Activated CD4-positive, alpha-beta T cell treated with anti-CD3 and anti-CD28 coated beads, Interleukin-2, amount 10 ng/mL, durations not matched to agents 24 days and 14 days (primary cell): Measurements from ENCODE around the gene FAM193A. TPM values are rescaled to one million over a fixed set of nuclear protein-coding genes. Genes with fewer than 3 reads are reported as not detected.

ENCODE experiments used
- DNase-seq: peaks from one replicate; pipeline ENCODE4 v3.0.0; 2022
- H3K27ac Mint-ChIP-seq: one replicate; pipeline ENCODE4 v1.8.0; 2022; ENCODE audit warnings: mild to moderate bottlenecking, mixed read lengths
- H3K27me3 Mint-ChIP-seq: one replicate; pipeline ENCODE4 v1.8.0; 2022; ENCODE audit warnings: mixed read lengths
- H3K36me3 Mint-ChIP-seq: one replicate; pipeline ENCODE4 v1.8.0; 2022; ENCODE audit warnings: low read depth, mild to moderate bottlenecking, mixed read lengths
- H3K4me1 Mint-ChIP-seq: one replicate; pipeline ENCODE4 v1.8.0; 2021; ENCODE audit warnings: mixed read lengths
- H3K4me3 Mint-ChIP-seq: one replicate; pipeline ENCODE4 v1.8.0; 2022; ENCODE audit warnings: mild to moderate bottlenecking, moderate library complexity, mixed read lengths
- H3K9me3 Mint-ChIP-seq: one replicate; pipeline ENCODE4 v1.8.0; 2021; ENCODE audit warnings: mixed read lengths
- intact Hi-C: fragments of 100-400 bp; cut with micrococcal nuclease; formaldehyde crosslinking; loops from one replicate; pipeline ENCODE4 v1.15.1; 2023
- total RNA-seq: library from RNA; stranded (reverse); gene quantifications from 2 replicates; pipeline ENCODE4 v1.2.3, GENCODE V29; 2022

Gene FAM193A, protein sequence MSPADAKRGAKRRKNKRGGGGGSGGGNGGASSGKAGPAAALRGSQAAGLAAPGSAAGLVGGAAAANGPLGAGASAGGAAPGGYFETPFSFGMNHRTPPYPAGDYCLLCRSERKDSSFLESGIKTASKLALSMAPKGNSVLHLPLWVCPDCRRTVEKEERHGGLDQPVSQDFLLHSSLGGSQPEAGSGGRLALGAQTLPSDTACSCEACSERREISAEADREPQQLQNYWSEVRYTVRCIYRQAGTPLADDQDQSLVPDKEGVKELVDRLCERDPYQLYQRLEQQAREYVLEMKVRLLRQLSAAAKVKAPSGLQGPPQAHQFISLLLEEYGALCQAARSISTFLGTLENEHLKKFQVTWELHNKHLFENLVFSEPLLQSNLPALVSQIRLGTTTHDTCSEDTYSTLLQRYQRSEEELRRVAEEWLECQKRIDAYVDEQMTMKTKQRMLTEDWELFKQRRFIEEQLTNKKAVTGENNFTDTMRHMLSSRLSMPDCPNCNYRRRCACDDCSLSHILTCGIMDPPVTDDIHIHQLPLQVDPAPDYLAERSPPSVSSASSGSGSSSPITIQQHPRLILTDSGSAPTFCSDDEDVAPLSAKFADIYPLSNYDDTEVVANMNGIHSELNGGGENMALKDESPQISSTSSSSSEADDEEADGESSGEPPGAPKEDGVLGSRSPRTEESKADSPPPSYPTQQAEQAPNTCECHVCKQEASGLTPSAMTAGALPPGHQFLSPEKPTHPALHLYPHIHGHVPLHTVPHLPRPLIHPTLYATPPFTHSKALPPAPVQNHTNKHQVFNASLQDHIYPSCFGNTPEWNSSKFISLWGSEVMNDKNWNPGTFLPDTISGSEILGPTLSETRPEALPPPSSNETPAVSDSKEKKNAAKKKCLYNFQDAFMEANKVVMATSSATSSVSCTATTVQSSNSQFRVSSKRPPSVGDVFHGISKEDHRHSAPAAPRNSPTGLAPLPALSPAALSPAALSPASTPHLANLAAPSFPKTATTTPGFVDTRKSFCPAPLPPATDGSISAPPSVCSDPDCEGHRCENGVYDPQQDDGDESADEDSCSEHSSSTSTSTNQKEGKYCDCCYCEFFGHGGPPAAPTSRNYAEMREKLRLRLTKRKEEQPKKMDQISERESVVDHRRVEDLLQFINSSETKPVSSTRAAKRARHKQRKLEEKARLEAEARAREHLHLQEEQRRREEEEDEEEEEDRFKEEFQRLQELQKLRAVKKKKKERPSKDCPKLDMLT (N-terminal part only)
- total RNA-seq, result 29.5 and 30.1 TPM in 2 replicates

DNA sequence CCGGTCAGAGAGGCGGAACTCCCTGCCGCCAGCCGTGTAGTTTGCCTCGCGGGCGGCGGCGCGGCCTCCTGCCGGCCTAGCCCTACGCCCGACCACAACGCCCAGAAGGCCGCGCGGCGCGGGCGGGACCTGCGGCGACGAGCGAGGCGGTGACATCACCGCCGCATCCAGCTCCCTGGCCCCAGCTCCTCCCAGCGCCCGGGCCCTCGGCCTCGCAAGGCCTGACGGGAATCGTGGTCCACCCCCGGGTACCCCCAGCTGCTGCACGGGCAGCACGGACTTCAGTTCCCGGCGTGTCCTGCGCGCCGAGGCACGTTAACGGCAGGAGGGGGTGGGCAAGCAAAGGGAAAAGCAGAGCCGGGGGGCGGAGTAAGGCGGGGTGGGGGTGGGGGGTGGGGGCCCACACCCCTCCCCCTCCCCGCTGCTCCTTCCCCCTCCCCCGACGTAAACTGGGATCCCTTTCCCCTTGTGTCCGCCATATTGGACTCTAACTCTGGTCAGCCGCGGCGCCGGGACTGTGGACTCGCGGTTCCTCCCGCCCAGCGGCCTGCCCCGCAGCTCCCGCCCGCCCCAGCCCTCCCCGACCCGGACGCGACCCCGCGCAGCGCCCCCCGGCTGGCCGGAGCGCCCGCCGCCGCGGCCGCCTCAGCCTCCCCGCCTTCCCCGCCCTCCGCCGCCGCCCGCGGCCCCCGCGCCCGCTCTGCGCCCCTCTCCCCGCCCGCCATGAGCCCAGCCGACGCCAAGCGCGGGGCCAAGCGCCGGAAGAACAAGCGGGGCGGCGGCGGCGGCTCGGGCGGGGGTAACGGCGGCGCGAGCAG is at the start of gene FAM193A:
FAM193A (plus strand) TSS at position 455 of the 818 bp plus-strand sequence; CDS start at position 724, 269 bp downstream.
- peak; percentile 100 for DNase-seq
- H3K27ac Mint-ChIP-seq, result peak within 1 kb of the TSS; percentile 95
- intact Hi-C loops, result loop anchor here (1.0 to 10.0 kb wide), 10 partner anchors 34 to 527 kb away; partner anchors contain the start of genes ADD1, CFAP99, HAUS3 and MXD4

DNA sequence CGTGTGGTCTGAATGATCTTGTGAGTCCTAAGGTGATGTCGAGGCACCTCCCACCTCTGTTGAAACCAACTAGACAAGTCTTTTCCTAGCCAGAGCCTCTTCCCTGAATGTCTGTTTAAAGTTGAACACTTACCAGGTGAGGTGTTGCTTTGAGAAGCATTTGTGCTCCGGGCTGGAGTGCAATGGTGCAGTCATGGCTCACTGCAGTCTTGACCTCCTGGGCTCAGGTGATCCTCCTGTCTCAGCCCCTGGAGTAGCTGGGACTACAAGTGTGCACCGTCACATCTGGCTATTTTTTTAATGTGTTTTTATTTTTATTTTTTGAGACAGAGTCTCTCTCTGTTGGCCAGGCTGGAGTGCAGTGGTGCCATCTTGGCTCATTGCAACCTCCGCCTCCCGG is 49.5 kb upstream of the FAM193A start:
- Mint-ChIP-seq H3K27me3 (no peaks in the 10 kb centered on the region), H3K27ac (no peak overlapping the region), H3K4me3 (no peak overlapping the region), H3K9me3 (no peaks in the 10 kb centered on the region), H3K36me3 (peaks cover 24% of the 10 kb centered on the region), H3K4me1 (peaks cover 62% of the 10 kb centered on the region)
- intact Hi-C loops, result no loop called here
- DNase-seq, result no peak

More for the DNA sequence above, at the start of gene FAM193A:
- peak within 1 kb of the TSS; percentile 92 for H3K4me3 Mint-ChIP-seq
- H3K36me3 Mint-ChIP-seq, result peaks cover 7% of the 10 kb centered on the region
- H3K4me1 Mint-ChIP-seq, result peaks cover 11% of the 10 kb centered on the region
- no peaks in the 10 kb centered on the region for H3K27me3 Mint-ChIP-seq
- no peaks in the 10 kb centered on the region for H3K9me3 Mint-ChIP-seq

DNA sequence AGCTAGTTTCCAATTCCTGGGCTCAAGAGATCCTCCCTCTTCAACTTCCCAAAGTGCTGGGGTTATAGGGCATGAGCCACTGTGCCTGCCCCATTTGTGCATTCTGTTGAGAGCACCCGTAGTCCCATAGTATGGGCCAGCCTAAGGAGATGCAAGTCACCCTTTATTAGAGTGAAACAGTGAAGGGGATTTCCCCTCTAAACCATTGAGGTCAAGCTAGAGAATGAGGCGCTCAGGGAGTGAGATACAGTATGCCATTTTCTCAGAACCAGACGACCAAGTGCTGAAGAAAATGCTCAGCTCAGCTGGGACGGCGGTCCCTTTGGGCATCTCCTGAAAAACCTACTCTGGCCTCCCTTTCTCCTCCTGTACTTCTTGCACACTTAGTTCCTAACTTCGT is 48.8 kb upstream of the FAM193A start:
- no peak overlapping the region for H3K4me3 Mint-ChIP-seq
- intact Hi-C loops, result no loop called here

DNA sequence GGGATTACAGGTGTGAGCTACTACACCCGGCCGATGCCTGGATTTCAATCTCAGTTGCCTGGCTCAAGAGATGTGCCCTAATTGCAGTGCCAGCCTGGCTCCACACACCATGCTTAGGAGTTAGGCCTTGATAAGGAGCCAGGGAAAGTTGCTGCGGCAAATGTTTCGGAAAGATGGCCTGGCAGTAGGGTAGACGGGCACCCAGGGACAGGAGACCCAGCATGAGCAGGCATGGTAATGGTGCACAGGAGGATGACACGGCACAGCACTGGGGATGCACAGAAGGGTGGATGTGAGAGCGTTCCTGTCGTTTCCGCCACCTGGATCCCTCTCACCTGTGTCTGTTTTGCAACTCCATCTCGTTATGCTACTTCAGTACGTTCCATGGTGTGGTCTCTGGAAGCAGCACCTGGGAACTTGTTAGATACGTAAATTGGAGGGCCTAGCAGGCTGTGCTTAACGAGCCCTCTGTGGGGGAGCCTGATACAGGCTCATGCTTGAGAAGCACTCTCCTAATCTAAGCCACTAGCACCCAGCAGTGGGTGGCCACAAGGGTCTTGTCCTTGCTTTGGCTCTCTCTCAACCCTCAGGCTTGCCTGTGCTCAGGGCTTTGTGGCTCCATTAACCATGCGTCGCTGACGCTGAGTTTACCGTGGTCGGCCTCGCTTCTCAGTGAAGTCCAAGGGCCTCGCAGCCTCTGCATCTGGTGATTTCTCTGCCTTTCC is 47.2 kb upstream of the FAM193A start:
- H3K27ac Mint-ChIP-seq, result no peak overlapping the region
- peaks cover 50% of the 10 kb centered on the region for H3K4me1 Mint-ChIP-seq

More for the DNA sequence above, 48.8 kb upstream of the FAM193A start:
- Mint-ChIP-seq H3K27me3 (no peaks in the 10 kb centered on the region), H3K27ac (peak overlapping the region; percentile 21), H3K36me3 (peaks cover 28% of the 10 kb centered on the region), H3K4me1 (peaks cover 57% of the 10 kb centered on the region), H3K9me3 (no peaks in the 10 kb centered on the region)
- no peak for DNase-seq

DNA sequence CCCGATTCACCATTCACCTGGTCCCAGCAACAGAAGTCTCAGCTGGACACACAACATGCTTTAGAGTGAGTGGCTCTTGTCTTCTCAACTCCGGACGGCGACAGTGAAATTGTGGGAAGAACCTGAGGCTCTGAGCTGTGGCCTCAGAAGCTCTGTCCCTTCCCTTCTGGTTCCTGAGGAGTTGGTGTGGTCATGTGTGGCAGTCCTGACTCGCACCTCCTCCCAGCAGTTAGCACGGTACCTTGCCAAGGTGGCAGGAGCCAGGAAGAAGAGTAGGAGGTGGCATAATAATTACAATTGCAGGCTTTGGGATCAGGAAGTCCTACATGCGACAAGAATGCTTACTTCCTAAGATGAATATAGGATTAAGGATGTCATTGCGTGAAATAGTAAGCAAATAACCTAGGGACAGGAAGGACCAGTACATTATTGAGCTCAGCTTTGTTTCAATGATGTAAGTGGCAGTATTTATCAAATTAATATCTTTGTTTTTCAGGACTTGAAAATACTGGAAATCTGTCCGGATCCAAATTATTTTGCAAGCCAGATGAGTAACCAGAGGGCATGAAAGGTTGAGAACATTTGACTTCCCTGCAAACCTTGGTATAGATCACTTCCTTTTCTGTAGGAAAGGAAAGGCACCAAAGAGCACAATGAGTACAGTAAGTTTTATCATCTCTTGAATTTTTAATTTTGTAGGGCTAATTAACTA is 46.5 kb upstream of the FAM193A start:
- Mint-ChIP-seq H3K27ac (no peak overlapping the region), H3K4me3 (no peak overlapping the region), H3K36me3 (peaks cover 42% of the 10 kb centered on the region), H3K4me1 (peaks cover 42% of the 10 kb centered on the region), H3K9me3 (no peaks in the 10 kb centered on the region), H3K27me3 (no peaks in the 10 kb centered on the region)
- intact Hi-C loops, result no loop called here
- no peak for DNase-seq

More for the DNA sequence above, 47.2 kb upstream of the FAM193A start:
- DNase-seq, result no peak
- H3K9me3 Mint-ChIP-seq, result no peaks in the 10 kb centered on the region
- intact Hi-C loops, result no loop called here
- H3K36me3 Mint-ChIP-seq, result peaks cover 38% of the 10 kb centered on the region
- H3K4me3 Mint-ChIP-seq, result no peak overlapping the region
- H3K27me3 Mint-ChIP-seq, result no peaks in the 10 kb centered on the region

DNA sequence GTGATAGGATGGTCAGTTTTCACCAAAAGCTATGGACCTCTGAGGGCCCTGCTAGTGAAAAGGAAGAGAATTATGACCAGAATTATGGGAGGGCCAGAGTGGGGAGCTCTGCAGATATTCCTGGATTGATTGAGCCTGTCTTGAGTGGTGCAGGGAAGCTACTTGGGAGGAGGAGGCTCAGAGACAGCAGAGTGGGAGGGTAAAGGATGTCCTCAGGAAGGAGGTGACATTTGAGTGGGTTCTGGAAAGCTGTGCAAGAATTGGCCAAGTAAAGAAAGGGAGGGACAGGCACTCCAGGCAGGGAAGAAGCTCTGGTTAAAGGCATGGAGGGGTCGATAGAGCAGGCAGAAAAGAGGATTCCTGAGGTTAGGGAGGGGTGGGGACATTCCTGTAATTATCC is 43.5 kb upstream of the FAM193A start:
- intact Hi-C loops, result no loop called here
- no peaks in the 10 kb centered on the region for H3K9me3 Mint-ChIP-seq
- no peak for DNase-seq
- H3K4me1 Mint-ChIP-seq, result peaks cover 18% of the 10 kb centered on the region
- H3K4me3 Mint-ChIP-seq, result no peak overlapping the region
- peaks cover 64% of the 10 kb centered on the region for H3K36me3 Mint-ChIP-seq
- H3K27ac Mint-ChIP-seq, result peak overlapping the region; percentile 32
- H3K27me3 Mint-ChIP-seq, result no peaks in the 10 kb centered on the region

DNA sequence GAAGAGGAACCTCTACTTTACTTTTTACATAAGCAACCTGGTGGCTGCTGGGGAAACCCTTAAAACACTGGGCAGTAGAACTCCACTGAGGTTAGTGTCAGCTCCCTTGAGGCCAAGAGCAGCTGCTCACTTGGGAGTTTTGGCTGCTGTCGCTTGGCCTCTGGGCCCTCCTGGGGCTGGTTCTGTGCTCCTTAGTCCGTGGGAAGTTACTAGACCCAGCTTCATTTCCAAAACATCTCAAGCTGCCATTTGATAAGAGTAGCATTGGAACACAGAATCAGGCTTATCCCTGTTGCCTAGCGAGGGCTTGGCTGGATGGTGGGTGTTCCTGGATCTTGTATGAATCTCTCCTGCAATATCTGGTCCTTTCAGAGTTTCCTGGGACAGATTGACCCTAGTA is 41.5 kb upstream of the FAM193A start:
- Mint-ChIP-seq H3K27me3 (no peaks in the 10 kb centered on the region), H3K9me3 (no peaks in the 10 kb centered on the region), H3K4me3 (no peak overlapping the region), H3K4me1 (peaks cover 11% of the 10 kb centered on the region), H3K36me3 (peaks cover 67% of the 10 kb centered on the region), H3K27ac (no peak overlapping the region)
- intact Hi-C loops, result no loop called here
- no peak for DNase-seq

DNA sequence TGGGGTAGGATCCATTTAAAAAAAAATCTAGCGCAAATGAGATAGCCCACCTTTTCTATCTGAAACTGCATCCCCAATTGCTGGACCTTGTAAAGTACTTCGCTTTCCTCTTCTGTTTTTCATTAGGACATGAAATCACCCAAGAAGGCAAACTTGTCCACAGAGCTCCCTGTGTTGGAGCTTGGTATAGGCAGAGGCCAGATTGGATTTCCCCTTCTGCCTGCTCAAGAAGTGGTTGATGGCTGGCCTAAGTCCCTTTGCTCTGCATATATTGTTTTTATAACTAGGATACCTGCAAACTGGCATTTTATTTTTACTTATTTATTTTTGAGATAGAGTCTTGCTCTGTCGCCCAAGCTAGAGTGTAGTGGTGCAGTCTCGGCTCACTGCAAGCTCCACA is 39.1 kb upstream of the FAM193A start:
- Mint-ChIP-seq H3K4me3 (no peak overlapping the region), H3K27ac (no peak overlapping the region), H3K27me3 (no peaks in the 10 kb centered on the region), H3K36me3 (peaks cover 66% of the 10 kb centered on the region), H3K9me3 (no peaks in the 10 kb centered on the region), H3K4me1 (peaks cover 12% of the 10 kb centered on the region)
- no peak for DNase-seq
- intact Hi-C loops, result no loop called here

DNA sequence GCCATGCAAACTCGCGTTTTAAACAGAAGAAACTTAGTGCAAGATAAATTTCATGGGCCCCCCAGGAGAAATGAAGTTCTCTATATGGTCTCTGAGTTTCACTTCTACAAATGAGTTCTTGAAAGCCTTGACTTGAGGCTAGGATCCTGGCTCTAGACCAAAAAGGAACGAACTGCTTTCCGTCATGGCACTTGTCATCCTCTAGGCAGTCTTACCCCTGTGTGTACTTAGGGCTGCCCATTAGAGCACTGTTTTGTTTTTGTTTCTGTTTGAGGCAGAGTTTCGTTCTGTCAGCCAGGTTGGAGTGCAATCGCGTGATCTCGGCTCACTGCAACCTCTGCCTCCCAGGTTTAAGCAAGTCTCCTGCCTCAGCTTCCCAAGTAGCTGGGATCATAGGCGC is 38.5 kb upstream of the FAM193A start:
- Mint-ChIP-seq H3K27ac (no peak overlapping the region), H3K4me3 (no peak overlapping the region), H3K27me3 (no peaks in the 10 kb centered on the region), H3K9me3 (no peaks in the 10 kb centered on the region), H3K36me3 (peaks cover 60% of the 10 kb centered on the region), H3K4me1 (peaks cover 9% of the 10 kb centered on the region)
- no peak for DNase-seq
- intact Hi-C loops, result no loop called here

DNA sequence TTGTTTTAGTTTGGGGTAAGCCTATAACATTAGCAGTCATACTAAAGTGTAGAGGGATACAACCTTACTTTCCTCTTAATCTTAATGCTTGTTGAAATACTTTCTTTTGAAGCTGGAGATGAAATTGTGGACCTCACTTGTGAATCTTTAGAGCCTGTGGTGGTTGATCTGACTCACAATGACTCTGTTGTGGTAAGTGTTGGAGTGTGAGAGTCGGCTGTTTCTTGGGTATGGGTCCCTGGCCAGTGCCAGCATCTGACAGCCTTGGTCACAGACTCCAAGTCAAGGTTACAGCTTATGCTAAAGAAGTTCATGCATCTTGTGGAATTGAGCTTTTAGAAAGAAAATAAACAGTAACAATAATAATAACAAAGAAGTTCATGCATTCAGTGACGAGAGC is 35.9 kb upstream of the FAM193A start:
- Mint-ChIP-seq H3K27me3 (no peaks in the 10 kb centered on the region), H3K27ac (peak overlapping the region; percentile 63), H3K4me1 (peaks cover 7% of the 10 kb centered on the region), H3K4me3 (no peak overlapping the region), H3K9me3 (no peaks in the 10 kb centered on the region), H3K36me3 (peaks cover 45% of the 10 kb centered on the region)
- intact Hi-C loops, result no loop called here
- no peak for DNase-seq

DNA sequence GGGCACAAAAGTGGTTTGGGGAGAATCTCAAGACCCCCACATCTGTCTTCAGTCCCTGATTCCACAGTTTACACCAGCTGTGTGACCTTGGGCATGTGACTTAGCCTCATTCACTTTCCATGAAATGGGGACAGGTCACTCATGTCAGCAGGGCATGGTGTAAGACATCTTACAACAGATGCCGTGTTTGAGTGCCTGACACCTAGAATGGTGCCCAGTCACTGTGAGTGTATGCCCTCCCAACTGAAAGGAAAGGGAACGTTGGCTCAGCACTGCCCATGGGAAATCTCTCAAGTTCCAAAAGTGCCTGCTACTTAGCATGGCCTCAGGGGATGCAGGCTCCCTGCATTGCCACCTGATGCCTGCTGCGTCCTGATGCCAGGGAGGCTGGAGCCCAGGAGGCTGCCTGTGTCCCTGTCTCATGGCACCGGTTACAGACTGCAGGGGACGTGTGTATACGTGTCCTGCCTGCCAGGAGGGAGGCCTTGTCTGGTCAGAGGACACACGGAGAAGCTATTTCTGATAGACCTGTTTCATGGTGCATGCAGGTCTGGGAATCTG is 35.3 kb upstream of the FAM193A start:
- intact Hi-C loops, result no loop called here
- Mint-ChIP-seq H3K4me3 (no peak overlapping the region), H3K27me3 (no peaks in the 10 kb centered on the region), H3K9me3 (no peaks in the 10 kb centered on the region), H3K27ac (no peak overlapping the region), H3K36me3 (peaks cover 42% of the 10 kb centered on the region), H3K4me1 (peaks cover 7% of the 10 kb centered on the region)
- no peak for DNase-seq

DNA sequence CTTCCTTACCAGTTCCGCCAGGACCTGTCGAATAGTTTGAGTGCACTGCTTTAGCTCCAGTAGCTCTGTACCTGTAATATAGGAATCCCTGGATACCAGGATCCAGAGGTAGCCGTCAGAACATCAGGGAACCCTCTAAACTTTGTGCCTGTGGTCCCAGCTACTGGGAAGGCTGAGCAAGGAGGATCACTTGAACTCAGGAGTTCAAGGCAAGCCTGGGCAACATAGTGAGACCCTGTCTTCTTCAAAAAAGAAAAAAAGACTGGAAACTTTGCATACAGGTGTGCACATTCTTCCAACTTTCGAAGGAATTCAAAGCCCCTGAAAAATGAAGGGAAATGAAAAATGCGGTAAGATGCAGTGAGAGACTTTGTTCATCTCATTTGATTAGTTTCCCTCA is 32.6 kb upstream of the FAM193A start:
- Mint-ChIP-seq H3K27ac (no peak overlapping the region), H3K36me3 (peaks cover 43% of the 10 kb centered on the region), H3K4me3 (no peak overlapping the region), H3K27me3 (no peaks in the 10 kb centered on the region), H3K9me3 (no peaks in the 10 kb centered on the region), H3K4me1 (peaks cover 7% of the 10 kb centered on the region)
- intact Hi-C loops, result no loop called here
- DNase-seq, result no peak
